Measurements from ENCODE around the gene NOX4.

The NOX4 gene

GRCh38 chr11:89490981-89491690 lies at the start of gene NOX4:
Gene NOX4 (minus strand): TSS chr11:89491375. CDS start chr11:89491246, 129 bp downstream.
- no peak for DNase-seq (ENCODE audit: insufficient read length, low spot score)
- FAIRE-seq: no peak

- DNase-seq (ENCODE audit: insufficient read length, low spot score): no peak
- no peak for FAIRE-seq
These were observed 49.7 kb upstream of the NOX4 start for GRCh38 chr11:89540826-89541225.

- no peak for FAIRE-seq
- DNase-seq (ENCODE audit: insufficient read length, low spot score): no peak
These were observed 46.8 kb upstream of the NOX4 start for GRCh38 chr11:89537936-89538335.

GRCh38 chr11:89536926-89537325 lies 45.8 kb upstream of the NOX4 start:
- FAIRE-seq (no peak), DNase-seq (ENCODE audit: insufficient read length, low spot score) (no peak)

- DNase-seq (ENCODE audit: insufficient read length, low spot score) (no peak), FAIRE-seq (no peak)
These were observed 44.0 kb upstream of the NOX4 start for GRCh38 chr11:89535221-89535620.

GRCh38 chr11:89529626-89530380 lies 38.6 kb upstream of the NOX4 start:
- DNase-seq (ENCODE audit: insufficient read length, low spot score) (no peak), FAIRE-seq (no peak)

- DNase-seq (ENCODE audit: insufficient read length, low spot score) (no peak), FAIRE-seq (no peak)
These were observed 30.6 kb upstream of the NOX4 start for GRCh38 chr11:89521792-89522191.

GRCh38 chr11:89521294-89521693 lies 30.1 kb upstream of the NOX4 start:
- FAIRE-seq: no peak
- DNase-seq (ENCODE audit: insufficient read length, low spot score): no peak

- FAIRE-seq: no peak
These were observed 25.3 kb upstream of the NOX4 start for GRCh38 chr11:89516496-89516895.

GRCh38 chr11:89508544-89508943 lies 17.4 kb upstream of the NOX4 start:
- DNase-seq (ENCODE audit: insufficient read length, low spot score) (no peak), FAIRE-seq (no peak)

More at GRCh38 chr11:89516496-89516895, 25.3 kb upstream of the NOX4 start:
- no peak for DNase-seq (ENCODE audit: insufficient read length, low spot score)

GRCh38 chr11:89504270-89504669 lies 13.1 kb upstream of the NOX4 start:
- no peak for FAIRE-seq
- DNase-seq (ENCODE audit: insufficient read length, low spot score): no peak

GRCh38 chr11:89503422-89503821 lies 12.2 kb upstream of the NOX4 start:
- no peak for FAIRE-seq

GRCh38 chr11:89502301-89502700 lies 11.1 kb upstream of the NOX4 start:
- DNase-seq (ENCODE audit: insufficient read length, low spot score) (no peak), FAIRE-seq (no peak)

More at GRCh38 chr11:89503422-89503821, 12.2 kb upstream of the NOX4 start:
- DNase-seq (ENCODE audit: insufficient read length, low spot score): no peak

- DNase-seq (ENCODE audit: insufficient read length, low spot score) (no peak), FAIRE-seq (no peak)
These were observed 9.2 kb upstream of the NOX4 start for GRCh38 chr11:89500336-89500735.

GRCh38 chr11:89498845-89499448 lies 7.8 kb upstream of the NOX4 start:
- DNase-seq (ENCODE audit: insufficient read length, low spot score): no peak
- FAIRE-seq: no peak

GRCh38 chr11:89495951-89496350 lies 4.8 kb upstream of the NOX4 start:
- FAIRE-seq (no peak), DNase-seq (ENCODE audit: insufficient read length, low spot score) (no peak)

GRCh38 chr11:89493431-89493830 lies 2.3 kb upstream of the NOX4 start:
- DNase-seq (ENCODE audit: insufficient read length, low spot score) (no peak), FAIRE-seq (no peak)

- no peak for FAIRE-seq
- DNase-seq (ENCODE audit: insufficient read length, low spot score): no peak
These were observed 584 bp downstream of the NOX4 start for GRCh38 chr11:89490602-89490980.

- DNase-seq (ENCODE audit: insufficient read length, low spot score): no peak
- FAIRE-seq: no peak
These were observed 1.2 kb downstream of the NOX4 start for GRCh38 chr11:89489930-89490329.

- no peak for FAIRE-seq
These were observed 4.2 kb downstream of the NOX4 start for GRCh38 chr11:89487016-89487415.

GRCh38 chr11:89484896-89485295 lies 6.3 kb downstream of the NOX4 start:
- FAIRE-seq (no peak), DNase-seq (ENCODE audit: insufficient read length, low spot score) (no peak)

More at GRCh38 chr11:89487016-89487415, 4.2 kb downstream of the NOX4 start:
- DNase-seq (ENCODE audit: insufficient read length, low spot score): no peak

- no peak for DNase-seq (ENCODE audit: insufficient read length, low spot score)
- no peak for FAIRE-seq
These were observed 14.0 kb downstream of the NOX4 start for GRCh38 chr11:89477175-89477574.

Measured in GM19239 (cell line).